Measurements from ENCODE around the gene NANOS2.

The NANOS2 gene

DNA sequence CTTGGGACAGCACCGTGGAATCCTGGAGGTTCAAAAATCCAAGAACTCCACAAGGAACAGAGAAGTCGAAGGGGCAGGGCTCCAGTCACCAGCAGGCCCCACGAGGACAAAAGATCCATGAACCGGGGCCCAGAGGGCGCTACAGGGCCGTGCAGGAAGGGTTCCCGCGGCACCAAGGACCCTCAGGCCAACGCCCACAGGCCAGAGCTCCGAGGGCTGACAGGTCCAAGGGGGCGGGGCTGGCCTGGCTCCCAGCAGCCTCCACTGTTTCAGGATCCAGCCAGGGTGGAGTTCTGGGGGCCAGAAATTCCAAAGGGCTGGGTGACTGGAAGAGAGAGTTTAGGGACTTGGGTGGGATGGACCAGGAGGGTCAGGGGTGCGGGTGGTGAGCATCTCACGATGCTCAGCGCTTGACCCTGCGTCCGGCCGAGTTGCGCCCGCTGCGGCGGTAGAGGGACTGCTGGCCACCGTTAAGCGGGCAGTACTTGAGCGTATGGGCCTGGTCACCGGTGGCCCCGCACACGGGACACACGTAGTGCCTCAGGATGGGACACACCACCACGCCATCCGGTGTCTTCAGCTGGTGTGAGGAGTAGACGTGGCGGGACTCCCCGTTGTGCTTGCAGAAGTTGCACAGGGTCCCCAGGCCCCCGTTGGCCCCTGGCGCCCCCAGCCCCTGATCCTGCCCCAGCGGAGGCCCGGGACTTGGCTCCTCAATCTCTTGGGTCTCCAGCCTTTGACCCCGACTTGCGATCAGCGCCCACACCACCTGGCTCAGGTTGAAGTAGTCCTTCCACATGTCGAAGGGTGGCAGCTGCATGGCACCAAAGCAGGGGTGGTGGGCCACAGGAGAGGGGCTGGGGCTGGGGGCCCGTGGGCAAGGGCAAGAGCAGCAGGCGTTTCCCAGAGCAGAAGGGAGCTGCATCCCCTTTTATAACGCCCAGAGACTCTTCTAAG, at the start of gene NANOS2:
Gene NANOS2 (minus strand): TSS at position 905 of the 957 bp plus-strand sequence. CDS start 85 bp downstream, at position 820.
- TF ChIP-seq, protein P1, sequence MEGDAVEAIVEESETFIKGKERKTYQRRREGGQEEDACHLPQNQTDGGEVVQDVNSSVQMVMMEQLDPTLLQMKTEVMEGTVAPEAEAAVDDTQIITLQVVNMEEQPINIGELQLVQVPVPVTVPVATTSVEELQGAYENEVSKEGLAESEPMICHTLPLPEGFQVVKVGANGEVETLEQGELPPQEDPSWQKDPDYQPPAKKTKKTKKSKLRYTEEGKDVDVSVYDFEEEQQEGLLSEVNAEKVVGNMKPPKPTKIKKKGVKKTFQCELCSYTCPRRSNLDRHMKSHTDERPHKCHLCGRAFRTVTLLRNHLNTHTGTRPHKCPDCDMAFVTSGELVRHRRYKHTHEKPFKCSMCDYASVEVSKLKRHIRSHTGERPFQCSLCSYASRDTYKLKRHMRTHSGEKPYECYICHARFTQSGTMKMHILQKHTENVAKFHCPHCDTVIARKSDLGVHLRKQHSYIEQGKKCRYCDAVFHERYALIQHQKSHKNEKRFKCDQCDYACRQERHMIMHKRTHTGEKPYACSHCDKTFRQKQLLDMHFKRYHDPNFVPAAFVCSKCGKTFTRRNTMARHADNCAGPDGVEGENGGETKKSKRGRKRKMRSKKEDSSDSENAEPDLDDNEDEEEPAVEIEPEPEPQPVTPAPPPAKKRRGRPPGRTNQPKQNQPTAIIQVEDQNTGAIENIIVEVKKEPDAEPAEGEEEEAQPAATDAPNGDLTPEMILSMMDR (conservative IDR thresholded peaks at IDR 0.05; ENCODE audit: low read depth, low read length): peak; percentile 24
- DNase-seq (ENCODE audit: low read depth): no peak
- no peak within 1 kb of the TSS for H3K4me3 ChIP-seq (ENCODE audit: low read length)

DNA sequence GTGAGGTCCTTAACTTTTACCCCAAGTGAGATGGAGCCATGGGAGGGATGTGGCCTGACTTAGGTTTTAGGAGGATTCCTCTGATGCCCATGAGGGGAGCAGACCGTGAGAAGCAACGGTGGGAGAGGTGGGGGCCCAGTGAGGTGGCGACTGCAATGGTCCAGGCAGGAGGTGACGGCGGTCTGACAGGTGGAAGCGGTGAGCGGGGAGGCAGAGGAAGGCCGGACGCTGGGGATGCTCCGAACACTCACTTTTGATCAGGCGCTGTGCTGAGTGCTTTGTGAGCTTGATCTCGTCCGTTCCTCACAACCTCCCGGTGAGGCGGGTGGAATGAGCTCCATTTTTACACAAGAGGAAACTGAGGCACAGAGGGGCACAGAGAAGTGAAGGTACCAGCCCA, 47.4 kb upstream of the NANOS2 start:
- no peak for DNase-seq (ENCODE audit: low read depth)
- no peak overlapping the region for H3K4me3 ChIP-seq (ENCODE audit: low read length)
- TF ChIP-seq, protein P1 (conservative IDR thresholded peaks at IDR 0.05; ENCODE audit: low read depth, low read length): no peak

DNA sequence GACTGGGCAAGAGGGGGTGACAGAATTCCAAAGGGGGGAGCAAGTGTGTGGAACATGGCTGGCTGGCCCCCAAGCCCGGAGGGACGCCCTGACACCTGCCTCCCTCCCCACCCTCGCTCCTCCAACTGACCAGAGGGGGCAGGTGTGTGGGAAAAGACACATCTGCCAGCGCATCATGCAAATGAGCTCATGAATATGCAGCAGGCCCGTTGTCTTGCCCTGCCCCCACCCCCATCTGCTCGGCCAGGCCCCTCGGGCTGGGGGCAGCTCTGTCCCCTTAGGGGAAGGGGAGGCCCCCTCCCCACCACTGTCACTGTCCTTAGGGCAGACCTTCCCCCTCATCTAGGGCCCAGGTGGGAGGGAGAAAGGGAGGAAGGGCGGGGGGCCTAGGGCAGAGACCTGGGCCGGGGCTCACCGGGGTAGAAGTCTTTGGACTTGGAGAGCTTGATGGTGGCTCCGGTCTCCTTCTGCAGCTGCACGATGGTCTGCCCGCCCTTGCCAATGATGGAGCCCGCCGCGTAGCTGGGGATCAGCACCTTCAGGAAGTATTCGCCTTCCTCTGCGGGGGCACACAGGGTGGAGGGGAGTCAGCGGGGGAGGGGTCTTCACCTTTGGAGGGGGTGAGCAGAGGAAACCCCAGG, 46.1 kb upstream of the NANOS2 start:
- TF ChIP-seq, protein P1 (conservative IDR thresholded peaks at IDR 0.05; ENCODE audit: low read depth, low read length): no peak
- DNase-seq (ENCODE audit: low read depth): no peak
- H3K4me3 ChIP-seq (ENCODE audit: low read length): no peak overlapping the region

DNA sequence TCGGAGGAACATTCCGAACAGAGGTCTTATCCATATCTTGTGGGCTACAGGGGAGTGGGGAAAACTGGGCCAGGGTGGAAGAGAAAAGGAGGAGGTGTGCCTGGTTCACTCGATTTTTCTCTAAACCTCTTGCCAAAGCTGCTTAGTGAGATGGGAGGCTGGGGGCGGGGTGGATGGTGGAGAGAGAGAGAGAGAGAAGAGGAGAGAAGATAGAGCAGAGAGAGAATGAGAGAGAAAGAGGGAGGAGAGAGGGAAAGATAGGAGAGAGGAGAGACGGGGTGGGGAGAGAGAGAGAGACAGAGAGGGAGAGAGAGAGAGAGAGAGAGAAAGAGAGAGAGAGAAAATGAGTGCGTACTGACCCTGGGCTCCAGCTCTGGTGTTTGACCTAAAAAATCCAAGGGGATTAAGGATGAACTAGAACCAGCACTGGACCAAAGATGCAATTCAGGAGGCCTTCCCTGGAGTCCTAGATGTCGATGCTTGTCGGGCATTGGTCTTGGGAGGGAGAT, 45.0 kb upstream of the NANOS2 start:
- no peak for DNase-seq (ENCODE audit: low read depth)
- TF ChIP-seq, protein P1 (conservative IDR thresholded peaks at IDR 0.05; ENCODE audit: low read depth, low read length): no peak

DNA sequence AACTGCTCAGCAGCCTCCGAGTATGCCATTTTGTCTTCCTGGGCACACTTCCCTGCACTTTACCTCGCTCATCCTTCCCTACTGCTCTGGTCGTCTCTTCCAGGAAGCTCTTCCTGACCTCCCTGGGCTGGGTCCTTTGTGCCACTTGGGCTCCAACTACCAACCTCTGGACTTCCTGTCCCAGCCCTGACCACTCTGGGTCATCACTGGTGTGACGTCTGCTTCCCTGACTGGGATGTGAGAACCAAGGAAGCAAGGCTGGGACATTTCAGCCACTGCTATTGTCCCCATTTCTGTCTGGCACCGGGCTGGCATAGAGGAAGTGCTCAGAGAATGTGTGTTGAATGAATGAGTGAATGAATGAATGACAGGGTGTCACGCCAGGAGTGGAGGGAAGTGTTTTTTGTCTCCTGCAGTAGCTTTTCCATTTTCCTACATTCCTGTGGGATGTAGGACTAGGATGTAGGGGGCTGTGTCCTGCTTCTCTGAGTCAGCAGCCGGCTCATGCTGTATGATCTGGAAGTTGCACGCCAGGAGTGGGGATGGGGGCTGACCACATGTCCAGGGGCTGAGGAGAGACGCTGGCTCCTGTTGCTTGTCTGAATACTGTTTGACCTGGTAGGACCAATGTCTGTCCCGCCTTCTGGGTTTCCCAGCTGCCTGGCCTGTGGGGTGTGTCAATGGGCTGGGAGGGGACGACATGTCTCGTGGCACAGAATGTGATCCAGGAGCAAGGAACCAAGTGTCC, 44.4 kb upstream of the NANOS2 start:
- no peak overlapping the region for H3K4me3 ChIP-seq (ENCODE audit: low read length)
- TF ChIP-seq, protein P1 (conservative IDR thresholded peaks at IDR 0.05; ENCODE audit: low read depth, low read length): no peak
- DNase-seq (ENCODE audit: low read depth): no peak

More for the DNA sequence above, 45.0 kb upstream of the NANOS2 start:
- no peak overlapping the region for H3K4me3 ChIP-seq (ENCODE audit: low read length)

DNA sequence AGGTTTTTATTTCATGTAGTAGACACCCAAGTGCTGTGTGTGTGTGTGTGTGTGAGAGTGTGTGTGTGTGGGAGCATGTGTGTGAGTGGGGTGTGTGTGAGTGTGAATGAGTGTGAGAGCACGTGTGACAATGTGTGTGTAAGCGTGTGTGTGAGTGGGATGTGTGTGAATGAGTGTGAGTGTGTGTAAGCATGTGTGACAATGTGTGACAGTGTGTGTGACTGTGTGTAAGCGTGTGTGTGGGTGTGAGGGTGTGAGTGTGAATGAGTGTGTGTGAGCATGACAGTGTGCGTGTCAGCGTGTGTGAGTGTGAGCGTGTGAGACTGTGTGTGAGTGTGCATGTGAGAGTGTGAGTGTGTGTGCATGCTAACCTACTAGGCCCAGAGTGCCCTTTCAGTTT, 43.7 kb upstream of the NANOS2 start:
- no peak overlapping the region for H3K4me3 ChIP-seq (ENCODE audit: low read length)
- DNase-seq (ENCODE audit: low read depth): no peak
- TF ChIP-seq, protein P1 (conservative IDR thresholded peaks at IDR 0.05; ENCODE audit: low read depth, low read length): no peak
